Activated CD8-positive, alpha-beta memory T cell treated with anti-CD3 and anti-CD28 coated beads for 4 hours (primary cell): ENCODE data around the gene IGSF3.
A peak's percentile ranks its signal among the peaks of the same experiment; 100 is the strongest.
"Not testable (repeated sequence)": the region's sequence is repeated elsewhere in the genome, so short reads cannot be mapped to it uniquely, and the experiment has no call there.

Experiments used
- DNase-seq, 2 donors: peaks; one replicate each; pipeline ENCODE4 v3.0.0-alpha.2; 2020; ENCODE audit warnings: low read depth in 2 of 2

Gene IGSF3

DNA sequence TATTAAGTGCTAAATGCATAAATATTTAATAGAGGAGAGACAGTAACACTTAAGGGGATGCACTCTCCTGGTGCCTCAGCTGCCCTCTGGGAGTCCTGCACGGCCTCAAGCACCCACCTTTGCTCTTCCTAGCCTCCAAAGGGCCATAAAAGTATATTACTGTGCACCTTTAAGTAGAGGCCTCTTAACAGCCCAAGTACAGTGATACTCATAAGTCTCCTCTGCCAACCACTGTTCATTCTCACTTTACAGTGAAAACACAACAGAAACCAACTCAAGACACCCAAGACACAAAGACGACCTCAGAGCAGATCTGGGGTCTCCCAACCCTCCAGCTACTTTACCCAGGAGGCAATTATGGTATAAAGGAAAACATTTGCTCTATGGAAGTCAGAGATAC, 70.1 kb downstream of the IGSF3 start:
- not testable (repeated sequence) for DNase-seq

DNA sequence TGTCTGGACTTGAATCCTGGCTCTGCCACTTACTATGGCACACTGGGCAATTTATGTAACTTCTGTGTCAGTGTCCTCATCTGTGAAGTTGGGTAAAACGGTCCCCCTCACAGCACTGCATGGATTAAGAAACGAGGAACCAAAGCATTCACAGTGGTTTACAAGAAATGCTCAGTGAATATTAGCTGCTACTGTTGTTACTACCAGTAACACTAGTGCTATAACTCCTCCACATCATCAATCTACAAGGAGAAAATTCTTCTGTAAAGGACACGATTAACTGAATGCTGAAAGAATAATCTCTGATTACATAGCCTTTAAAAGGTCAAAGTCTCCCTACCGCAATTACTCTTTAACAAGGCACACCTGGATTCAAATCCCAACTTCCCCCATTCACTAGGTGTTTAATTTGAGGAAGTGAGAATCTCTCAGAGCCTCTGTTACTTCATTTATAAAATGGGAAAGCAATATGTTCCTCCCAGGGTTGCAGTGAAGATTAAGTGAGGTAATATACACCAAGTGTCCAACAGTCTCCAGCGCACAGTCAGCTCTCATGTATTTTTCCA, 70.7 kb downstream of the IGSF3 start:
- DNase-seq: not testable (repeated sequence)

DNA sequence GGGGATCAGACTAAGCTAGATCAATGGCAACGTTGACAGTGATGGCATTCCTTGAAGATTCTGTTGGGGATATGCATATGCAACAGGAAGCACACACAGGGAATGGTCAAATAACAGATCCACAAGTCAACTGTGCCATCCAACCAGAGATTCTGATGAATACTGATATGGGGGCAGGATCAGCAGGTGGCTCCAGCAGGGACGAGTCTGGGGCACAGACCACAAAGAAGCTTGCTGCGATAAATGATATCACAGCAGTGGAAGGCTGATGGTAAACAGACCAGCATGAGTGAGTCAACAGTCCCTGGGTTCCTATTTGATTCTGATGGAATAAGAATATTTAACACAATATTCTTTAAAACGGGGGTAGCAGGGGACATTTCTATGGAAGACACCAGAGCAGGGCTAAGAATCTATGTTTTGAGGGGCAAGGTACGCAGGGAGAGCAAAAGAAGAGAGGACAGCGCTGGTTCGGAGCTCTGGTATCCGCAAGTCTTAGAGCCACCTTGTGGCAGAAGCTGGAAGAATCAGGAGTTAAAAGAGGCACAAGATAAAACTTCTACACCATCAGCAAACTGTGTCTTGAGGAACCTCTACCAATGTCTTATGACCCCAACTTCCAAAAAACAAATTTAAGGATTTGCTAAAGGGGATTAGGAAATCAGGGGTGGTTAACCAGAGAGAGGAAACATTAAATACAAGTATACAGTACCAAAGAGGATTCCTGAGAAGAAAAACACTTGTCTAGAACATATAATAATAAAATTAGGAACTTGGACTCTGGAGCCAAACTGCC, 71.4 kb downstream of the IGSF3 start:
- DNase-seq: peak; percentile 7 to 11

DNA sequence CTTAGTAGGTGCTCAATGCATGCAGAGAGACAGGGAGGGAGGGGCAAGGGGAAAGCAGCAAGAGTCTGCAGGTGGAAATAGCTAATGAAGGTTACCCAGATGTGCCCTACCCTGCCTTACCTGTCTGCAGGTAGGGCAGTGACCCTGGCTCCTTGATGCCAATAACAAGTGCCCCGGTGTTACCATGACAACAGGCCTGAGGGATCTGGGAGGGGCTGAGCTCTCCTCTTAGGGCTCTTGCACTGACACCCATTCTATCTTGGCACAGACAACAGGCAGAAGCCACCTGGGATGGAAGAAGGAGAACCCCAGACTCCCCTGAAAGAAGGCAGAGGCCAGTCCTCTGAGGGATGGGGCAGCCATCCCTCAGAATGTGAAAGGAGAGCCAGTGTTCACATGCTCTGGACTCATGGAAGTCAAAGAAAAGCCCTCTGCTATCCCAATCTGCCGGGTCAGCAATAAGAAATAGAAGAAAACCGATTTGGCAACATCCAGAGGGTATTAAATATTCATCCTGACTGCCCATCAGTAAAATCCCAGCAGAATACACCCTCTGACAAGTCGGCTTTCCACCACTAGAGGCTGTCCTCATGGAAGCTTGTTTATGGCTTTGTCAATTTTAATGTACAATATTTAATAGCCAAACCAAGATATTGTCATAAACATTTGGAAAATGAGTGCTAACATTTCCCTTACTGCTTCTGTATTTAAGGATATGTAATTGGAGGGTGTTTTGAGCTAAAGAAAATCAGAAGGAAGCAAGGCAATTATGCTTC, 72.3 kb downstream of the IGSF3 start:
- not testable (repeated sequence) for DNase-seq

DNA sequence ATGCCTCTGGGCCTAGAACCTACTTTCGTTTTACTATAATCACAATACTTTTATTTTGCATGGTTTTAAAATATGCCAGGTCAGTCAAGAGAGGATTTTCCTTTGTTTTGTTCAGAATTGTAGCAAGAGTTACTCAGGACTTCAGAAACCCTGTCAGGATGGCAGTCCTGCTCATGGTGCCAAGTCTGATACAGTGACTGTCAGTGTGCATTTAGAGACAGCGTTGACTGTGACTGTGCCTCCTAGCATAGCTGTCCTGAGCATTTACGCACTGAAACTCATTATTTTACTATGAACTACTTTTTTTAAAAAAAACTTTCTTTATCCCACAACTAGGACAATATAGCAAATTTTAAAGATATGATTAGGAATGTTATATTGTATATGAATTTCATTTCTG, 73.6 kb downstream of the IGSF3 start:
- DNase-seq: not testable (repeated sequence)

DNA sequence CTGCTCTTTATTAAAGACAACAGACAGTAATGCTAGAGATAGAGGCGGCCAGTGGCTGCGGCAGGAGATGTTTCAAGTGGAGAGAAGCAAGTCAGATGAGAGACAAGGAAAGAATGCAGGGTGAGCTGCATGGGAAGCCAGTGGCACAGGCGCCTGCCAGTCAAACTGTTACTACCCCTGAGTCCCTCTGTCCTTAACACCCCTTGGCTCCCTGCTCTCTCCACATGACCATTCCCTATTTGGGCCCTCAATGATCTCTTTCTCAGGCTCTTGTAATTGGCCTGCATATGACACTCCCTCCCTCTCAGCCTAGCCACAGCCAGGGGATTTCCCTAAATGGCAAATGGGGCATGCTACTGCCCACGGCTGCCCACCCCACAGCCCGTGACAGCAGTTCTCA, 74.1 kb downstream of the IGSF3 start:
- DNase-seq: not testable (repeated sequence)

DNA sequence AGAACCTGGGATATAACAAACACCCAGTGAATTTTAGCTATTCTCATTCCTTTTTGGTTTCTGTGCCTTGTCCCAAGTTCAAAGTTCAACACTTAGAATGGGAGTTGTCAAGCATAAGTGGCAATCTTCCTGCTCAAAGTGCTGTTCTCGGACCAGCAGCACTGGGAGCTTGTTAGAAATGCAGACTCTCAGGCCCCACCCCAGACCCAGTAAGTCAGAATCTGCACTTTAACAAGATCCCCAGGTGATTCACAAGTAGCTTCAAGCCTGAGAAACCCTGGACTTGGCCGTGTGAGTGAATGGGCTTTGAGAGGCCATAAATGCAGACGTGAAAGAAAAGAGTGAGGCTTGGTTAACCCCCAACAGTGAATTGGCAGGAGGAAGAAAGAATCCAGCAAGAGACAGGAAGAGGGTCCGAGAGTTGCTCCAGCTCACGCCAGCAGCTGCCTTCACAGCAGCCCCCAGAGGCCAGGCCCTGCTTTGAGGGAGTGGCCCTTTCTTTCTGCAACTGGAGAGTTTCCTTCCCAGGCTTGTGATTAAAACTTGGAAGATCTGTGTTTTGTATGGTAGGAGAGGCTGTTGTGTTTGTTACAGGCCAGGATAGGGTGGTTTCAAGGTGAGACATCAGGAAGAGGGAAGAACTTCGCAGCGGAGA, 75.5 kb downstream of the IGSF3 start:
- DNase-seq: not testable (repeated sequence)

DNA sequence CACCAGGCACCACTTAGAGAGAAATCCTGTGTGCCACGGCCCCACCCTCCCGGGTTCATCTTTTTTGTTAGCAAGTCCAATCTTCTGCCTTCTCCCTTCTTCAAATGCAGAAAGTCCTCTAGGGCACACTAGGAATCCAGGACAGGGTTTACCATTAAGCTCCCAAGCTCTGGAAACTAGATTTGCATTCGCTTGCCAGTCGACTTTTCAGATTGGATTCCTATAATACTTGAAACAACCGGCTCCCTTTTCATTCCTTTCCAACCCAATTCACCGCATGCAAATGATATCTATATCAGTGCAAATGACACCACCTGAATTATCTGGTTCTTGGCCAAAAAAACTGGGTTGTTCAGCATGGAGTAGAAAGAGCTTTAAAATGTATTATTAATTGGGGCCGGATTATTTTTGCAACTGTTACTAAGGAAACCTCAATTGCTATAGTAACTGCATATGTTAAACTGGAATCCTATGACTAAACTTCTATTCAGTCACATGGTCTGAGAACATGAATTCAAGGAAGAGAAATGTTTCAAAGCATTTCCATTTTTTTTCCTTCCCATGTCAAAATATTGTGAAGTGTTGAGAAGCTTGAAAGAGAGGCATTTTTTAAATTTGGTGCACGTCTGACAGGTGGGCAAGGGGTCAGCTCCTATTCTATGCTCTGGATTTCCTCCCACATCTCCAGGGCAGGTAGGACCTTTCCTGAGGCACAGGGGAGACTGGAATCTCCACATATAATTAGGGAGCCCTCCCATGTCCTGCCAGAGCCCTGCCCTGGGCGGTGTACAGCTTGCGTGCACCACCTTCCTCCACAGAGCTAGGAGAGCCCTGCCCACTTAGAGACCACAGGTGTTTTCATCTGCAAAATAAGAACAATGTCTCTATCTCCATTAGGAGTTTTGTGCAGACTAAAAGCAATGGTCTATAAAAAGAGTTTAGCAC, 76.3 kb downstream of the IGSF3 start:
- not testable (repeated sequence) for DNase-seq

DNA sequence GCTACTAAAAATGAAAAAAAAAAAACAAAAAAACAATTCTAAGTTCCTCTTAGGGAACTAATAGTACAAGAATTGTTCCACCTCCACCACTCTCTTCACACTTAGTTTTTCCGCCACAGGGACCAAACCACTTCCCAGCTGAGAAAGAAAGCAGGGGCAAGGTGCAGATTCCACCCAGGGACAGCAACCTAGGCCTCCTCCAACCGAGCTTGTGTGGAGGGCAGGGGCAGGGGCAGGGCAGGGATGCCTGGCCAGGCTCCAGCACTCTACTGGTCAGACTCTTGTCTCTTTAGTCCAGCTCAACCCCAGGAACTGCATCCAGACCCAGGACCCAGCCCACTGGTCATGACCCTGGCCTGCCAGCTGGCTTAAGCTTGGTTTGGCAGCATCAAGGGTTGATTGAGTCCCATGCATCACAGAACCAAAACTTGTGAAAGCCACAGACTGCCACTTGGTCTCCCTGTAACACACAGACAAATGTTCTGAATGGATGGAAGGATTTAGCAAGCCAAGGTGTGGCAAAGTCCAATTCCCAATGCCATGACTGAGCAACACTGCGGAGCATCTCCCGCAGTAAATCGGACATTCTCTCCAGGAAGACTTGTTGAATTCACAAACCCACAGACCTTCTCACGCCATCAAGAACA, 77.1 kb downstream of the IGSF3 start:
- DNase-seq: not testable (repeated sequence)

DNA sequence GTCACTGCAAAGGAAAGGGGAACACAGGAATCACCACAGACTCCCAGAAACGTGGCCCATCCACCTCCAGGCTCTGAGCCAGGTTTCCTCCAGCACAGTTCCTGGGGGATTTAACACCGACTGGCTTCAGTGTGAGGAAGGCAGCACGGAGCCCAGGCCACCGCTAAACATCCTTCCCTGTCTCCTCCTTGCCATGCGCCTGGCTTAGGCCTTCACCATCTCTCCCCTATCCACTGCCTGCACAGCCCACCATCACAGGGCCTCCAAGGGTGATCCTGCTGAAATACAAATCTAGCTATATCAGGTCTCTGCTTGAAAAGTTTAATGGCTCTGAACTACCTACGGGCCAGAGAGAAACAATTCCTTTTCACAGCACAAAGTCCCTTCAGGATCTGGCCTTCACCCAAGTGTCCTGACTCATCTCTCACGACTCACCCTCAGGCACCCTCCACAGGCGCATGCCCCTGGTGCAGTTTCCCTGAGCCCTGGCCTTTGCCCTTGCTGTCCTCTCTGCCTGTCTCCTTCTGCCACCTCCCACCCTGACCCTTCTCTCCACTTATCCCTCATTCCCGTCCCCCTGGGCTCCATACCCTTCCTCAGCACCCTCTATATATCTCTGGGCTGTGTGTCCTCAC, 78.3 kb downstream of the IGSF3 start:
- DNase-seq: not testable (repeated sequence)

DNA sequence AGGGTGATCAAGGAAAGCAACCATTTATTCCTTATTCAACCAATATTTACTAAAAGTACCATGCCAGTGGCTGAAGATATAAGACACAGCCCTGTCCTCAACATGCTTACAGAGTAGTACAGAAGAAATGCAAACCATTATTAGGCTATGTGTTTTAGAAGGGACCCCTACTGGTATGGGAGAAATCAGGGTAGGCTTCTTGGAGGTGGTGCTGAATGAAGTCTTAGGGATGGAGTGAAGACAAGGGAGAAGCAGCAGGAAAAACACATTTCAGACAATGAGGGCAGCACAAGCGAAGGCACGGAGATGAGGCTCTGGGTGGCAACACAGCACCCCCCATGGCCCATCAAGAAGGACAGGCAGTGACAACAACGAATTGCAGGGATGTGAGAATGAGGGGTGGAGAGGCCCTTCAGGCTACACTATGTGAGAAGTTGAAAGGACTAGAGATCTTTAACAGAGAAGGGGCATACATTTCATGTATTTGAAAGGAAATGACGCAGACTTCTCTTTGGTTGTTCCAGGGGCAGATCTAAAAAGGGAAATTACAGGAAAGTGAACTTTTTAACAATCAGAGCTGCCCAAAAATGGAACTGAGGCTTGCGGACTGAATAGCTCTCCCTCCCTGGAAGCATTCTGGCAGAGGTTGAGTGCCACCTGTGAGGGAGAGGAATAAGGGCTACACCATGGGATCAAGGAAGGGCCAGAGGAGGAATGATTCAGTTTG, 79.9 kb downstream of the IGSF3 start:
- DNase-seq: no peak

DNA sequence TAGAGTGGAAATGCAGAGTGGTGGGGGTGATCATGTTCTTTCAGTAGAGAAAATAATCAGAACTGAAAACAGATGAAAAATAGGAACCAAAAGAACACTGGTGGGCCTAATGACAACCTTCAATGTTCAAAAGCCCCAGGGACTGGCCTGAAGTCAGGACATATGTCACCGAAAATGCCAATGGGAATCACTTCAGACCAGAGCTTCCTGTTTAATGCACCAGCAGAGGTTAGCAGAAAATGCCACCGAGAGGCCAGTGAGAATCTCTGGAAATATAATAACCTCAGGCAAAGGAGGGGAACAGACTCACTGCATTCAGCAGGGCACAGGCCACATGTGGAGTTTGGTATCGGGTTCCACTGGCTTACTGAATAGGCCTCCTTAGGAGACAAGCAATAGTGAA, 80.8 kb downstream of the IGSF3 start:
- no peak for DNase-seq

DNA sequence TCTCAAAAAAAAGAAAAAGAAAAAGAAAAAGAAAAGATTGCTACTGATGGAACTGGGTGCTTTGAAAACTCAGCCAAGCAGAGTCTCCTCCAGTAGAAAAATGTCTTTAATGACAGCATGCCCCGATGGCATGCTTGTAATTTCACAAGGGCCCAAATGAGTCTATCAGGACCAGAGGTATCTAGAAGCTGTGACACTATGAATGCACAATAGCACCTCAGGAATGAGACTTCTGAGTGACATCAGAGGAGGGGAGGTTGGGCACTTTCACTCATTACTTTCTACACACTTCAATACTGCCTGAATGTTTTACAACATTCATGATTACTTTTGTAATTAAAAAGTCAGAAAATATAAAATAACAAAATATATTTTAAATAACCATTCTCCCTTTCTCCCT, 81.6 kb downstream of the IGSF3 start:
- no peak for DNase-seq

DNA sequence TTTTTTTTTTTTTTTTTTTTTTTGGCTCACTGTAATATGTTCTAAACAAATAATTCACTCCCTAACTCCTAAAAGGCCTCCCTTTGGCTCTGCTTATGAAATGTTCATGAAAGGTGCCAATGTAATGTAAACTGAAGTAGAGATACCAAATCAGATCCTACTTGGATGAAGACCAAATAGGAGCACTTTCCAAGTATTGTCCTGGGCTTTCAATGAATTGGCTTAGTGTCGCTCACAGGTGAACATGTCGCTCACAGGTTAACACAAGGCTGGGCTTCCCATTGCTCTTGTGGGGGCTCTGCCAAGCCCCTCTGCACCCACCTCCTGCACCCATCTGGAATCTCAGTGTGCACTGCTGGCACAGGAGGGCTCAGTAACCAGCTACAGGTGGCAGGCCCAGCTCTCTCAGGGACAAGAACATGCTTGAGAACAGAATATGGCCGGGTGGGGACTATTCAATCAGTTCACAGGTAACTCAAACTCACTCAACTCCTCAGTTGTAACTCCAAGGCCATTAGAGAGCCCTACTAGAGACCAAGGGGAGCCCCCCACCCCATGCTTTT, 86.1 kb downstream of the IGSF3 start:
- DNase-seq: no peak

DNA sequence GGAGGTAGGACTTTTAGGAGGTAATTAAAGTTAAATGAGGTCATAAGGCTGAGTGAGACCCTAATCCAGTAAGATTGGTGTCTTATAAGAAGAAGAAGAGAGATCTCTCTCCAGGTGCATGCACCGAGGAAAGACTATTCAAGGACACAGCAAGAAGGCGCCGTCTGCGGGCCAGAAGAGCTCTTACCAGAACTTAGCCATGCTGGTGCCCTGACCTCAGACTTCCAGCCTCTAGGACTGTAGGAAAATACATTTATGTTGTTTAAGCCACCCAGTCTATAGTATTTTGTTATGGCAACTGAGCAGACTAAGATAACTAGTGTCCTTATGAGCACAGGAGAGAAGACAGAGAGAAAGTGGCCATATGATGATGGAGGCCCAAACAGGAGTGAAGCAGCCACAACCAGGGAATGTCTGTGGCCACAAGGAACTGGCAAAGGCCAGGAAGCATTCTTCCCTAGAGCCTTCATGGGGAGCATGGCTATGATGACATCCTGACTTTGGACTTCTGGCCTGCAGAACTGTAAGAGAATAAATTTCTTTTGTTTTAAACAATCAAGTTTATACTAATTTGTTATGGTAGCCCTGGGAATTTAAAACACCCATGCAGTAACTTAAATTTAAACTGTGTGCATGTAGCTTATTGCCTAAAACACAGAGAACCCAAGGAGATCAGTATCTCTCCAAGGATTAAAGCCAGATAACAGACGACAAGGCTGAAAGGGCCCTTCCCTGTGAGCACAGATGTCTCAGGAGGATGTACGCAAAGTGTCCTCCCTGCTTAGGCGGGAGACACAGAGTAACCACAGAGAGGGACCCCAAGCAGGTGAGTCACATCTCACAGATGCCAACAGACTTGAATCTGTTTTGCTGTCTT, 86.8 kb downstream of the IGSF3 start:
- no peak for DNase-seq

DNA sequence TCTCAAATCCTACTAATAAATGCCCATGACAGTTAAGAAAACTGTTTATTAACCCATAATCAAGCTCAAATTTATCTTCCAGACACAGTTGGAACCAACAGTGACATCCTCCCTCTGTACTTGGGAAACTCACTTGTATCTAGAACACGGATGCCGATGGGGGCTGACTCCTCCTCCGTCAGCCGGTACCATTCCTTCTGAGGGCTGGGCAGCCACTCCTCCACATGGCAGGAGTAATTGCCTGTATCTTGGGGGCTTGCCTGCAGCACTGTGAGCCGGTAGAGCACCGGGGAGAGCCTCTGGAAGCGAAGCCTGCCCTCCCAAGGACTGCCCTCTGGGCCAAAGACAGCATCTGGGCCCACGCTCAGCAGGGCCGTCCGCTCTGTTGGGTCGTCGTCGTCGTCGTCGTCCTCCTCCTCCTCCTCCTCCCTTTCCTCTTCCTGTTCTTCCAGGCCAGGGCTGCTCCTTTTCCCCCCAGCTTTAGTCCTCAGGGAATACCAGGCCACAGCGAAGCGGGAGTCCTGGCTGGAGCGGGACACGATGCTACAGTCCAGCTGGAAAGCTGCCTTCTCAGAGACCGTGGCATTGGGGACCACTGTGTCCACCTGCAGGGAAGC, 88.2 kb downstream of the IGSF3 start:
- no peak for DNase-seq

DNA sequence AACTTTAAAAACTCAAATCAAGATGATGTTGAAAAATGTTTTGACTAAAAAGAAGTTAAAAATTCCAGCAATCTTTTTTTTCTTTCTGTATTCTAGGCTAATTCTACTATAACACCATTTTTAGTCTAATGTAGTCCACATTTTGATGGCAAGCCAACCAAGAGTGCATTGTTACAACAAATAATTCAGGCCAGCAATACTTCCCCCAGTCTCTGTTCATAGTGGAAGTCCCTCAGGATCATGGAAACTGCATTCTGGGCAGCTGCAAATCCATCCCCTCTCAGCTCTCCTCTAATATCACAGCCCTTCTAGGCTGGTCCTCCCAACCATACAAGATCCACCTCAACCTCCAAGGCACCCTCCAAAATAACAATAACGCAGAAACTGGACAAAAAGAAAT, 89.0 kb downstream of the IGSF3 start:
- DNase-seq: no peak
